Endothelial cell of umbilical vein (primary cell): Measurements from ENCODE around the gene SLC23A2. TPM values are rescaled to one million over a fixed set of nuclear protein-coding genes. Genes with fewer than 3 reads are reported as not detected.

ENCODE experiments used
- BruUV-seq: library from RNA; stranded (reverse); fragments of 400-500 nt; replicated peaks from 2 replicates; lab custom pipeline; 2021; lab: Mats Ljungman, UMichigan
- CTCF ChIA-PET: fragments of 300-600, 350-600 bp; sonication (Branson Sonifier 250); formaldehyde crosslinking; loops from one replicate; lab custom pipeline; 2021; ENCODE audit warnings: antibody characterized with exemption, inconsistent platforms; lab: Charles Lee
- POLR2A ChIA-PET: fragments of 300-600, 350-600 bp; sonication (Branson Sonifier 250); formaldehyde crosslinking; loops from one replicate; lab custom pipeline; 2021; ENCODE audit warnings: antibody characterized with exemption, inconsistent platforms; lab: Charles Lee
- DNase-seq: peaks from one replicate; pipeline ENCODE4 v3.0.0-alpha.2; 2011; ENCODE audit warnings: low read depth, low spot score
- FAIRE-seq: peaks from 2 replicates; lab custom pipeline; 2011; peaks lifted over from hg19 to GRCh38; lab: Jason Lieb, UNC
- H2AFZ ChIP-seq: 2 replicates; pipeline ENCODE4 v1.6.0; 2012; ENCODE audit warnings: low read depth, low read length, control low read depth, inconsistent platforms
- H3K27ac ChIP-seq: 2 replicates; pipeline ENCODE4 v1.5.1; 2011; ENCODE audit warnings: low read depth, mild to moderate bottlenecking, control low read depth, low read length, moderate library complexity; ENCODE audit not compliant: insufficient read depth
- H3K27me3 ChIP-seq, 2 experiments: 2 replicates each; pipeline versions ENCODE4 v1.6.0 to v1.6.1; 2011; ENCODE audit warnings: low read length in 2 of 2, mixed read lengths in 1 of 2; ENCODE audit not compliant: control insufficient read depth in 2 of 2, insufficient read depth in 2 of 2
- H3K36me3 ChIP-seq, 2 experiments: 2 replicates in 1 of 2; 3 replicates in 1 of 2; pipeline ENCODE4 v1.5.1; 2011; ENCODE audit warnings: low read length in 2 of 2, mild to moderate bottlenecking in 1 of 2, moderate library complexity in 1 of 2; ENCODE audit not compliant: control insufficient read depth in 2 of 2, insufficient read depth in 2 of 2; ENCODE audit errors: extremely low read depth in 1 of 2
- H3K4me1 ChIP-seq: 3 replicates; pipeline ENCODE4 v1.5.1; 2011; ENCODE audit warnings: mild to moderate bottlenecking, low read length; ENCODE audit not compliant: control insufficient read depth, insufficient read depth; ENCODE audit errors: extremely low read depth
- H3K4me2 ChIP-seq: 2 replicates; pipeline ENCODE4 v1.6.1; 2011; ENCODE audit warnings: low read length, control low read depth, mixed read lengths; ENCODE audit not compliant: insufficient read depth
- H3K4me3 ChIP-seq, 3 experiments: fragments of 200-600 bp in 1 of 3; sonication (generic), shearing (Covaris generic) in 1 of 3; replicated peaks in 1 of 3; 2 replicates each; pipeline ENCODE4 v1.5.1; 2011 to 2016; ENCODE audit warnings: control low read depth in 3 of 3, low read length in 3 of 3, mild to moderate bottlenecking in 2 of 3, inconsistent platforms in 1 of 3, low read depth in 1 of 3, moderate library complexity in 1 of 3; ENCODE audit not compliant: insufficient read depth in 1 of 3
- H3K79me2 ChIP-seq: 2 replicates; pipeline ENCODE4 v1.6.0; 2012; ENCODE audit warnings: low read length, inconsistent platforms; ENCODE audit not compliant: control insufficient read depth, insufficient read depth
- H3K9ac ChIP-seq: replicated peaks from 2 replicates; pipeline ENCODE3; 2011; ENCODE audit warnings: low read length, control low read depth; ENCODE audit not compliant: insufficient read depth; ENCODE audit errors: extremely low read depth
- H3K9me1 ChIP-seq: replicated peaks from 3 replicates; pipeline ENCODE4 v1.6.0; 2011; ENCODE audit warnings: mild to moderate bottlenecking, low read length; ENCODE audit not compliant: control insufficient read depth, insufficient read depth; ENCODE audit errors: extremely low read depth
- H3K9me3 ChIP-seq: replicated peaks from 2 replicates; pipeline ENCODE4 v1.5.1; 2012; ENCODE audit warnings: low read length, inconsistent platforms; ENCODE audit not compliant: control insufficient read depth, insufficient read depth
- H4K20me1 ChIP-seq: replicated peaks from 2 replicates; pipeline ENCODE3; 2011; ENCODE audit warnings: mild to moderate bottlenecking, low read length; ENCODE audit not compliant: control insufficient read depth, insufficient read depth; ENCODE audit errors: extremely low read depth
- EZH2 ChIP-seq: IDR thresholded peaks from 2 replicates; pipeline ENCODE4 v1.6.1; 2012; ENCODE audit warnings: borderline replicate concordance, low read depth, mild to moderate bottlenecking, moderate library complexity, low read length, inconsistent platforms; ENCODE audit not compliant: severe bottlenecking
- FOS ChIP-seq: IDR thresholded peaks from 2 replicates; pipeline ENCODE4 v1.6.1; 2011; ENCODE audit warnings: mild to moderate bottlenecking, low read length, moderate library complexity, borderline replicate concordance; ENCODE audit not compliant: insufficient read depth
- GATA2 ChIP-seq: IDR thresholded peaks from 2 replicates; pipeline ENCODE4 v1.7.0; 2011; ENCODE audit warnings: low read depth, mild to moderate bottlenecking, moderate library complexity, mixed read lengths, low read length; ENCODE audit not compliant: insufficient read length, insufficient read depth
- JUN ChIP-seq: IDR thresholded peaks from 2 replicates; pipeline ENCODE4 v1.6.1; 2011; ENCODE audit warnings: borderline replicate concordance, low read depth; ENCODE audit not compliant: insufficient read length, insufficient read depth
- MYC ChIP-seq: IDR thresholded peaks from one replicate; pipeline ENCODE4 v1.6.1; 2011; ENCODE audit warnings: mild to moderate bottlenecking, low read depth, low read length
- POLR2A ChIP-seq: IDR thresholded peaks from 2 replicates; pipeline ENCODE4 v1.6.1; 2012; ENCODE audit warnings: low read depth, mild to moderate bottlenecking, control low read depth, low read length
- POLR2AphosphoS5 ChIP-seq: IDR thresholded peaks from 2 replicates; pipeline ENCODE4 v1.6.1; 2012; ENCODE audit warnings: low read depth, mild to moderate bottlenecking, control low read depth, low read length, moderate library complexity; ENCODE audit not compliant: insufficient read depth
- dilution Hi-C: fragments of 300-500 bp; cut with MboI; formaldehyde crosslinking; loops from one replicate; pipeline ENCODE4 v1.15.0; 2019; ENCODE audit warnings: low sequenced_read_pairs; ENCODE audit not compliant: extremely low pct_ligation_motif_present
- intact Hi-C: fragments of 100-400 bp; cut with micrococcal nuclease; formaldehyde crosslinking; loops from one replicate; pipeline ENCODE4 v1.10.0; 2022
- polyA plus RNA-seq, 4 experiments: library from polyadenylated mRNA; depleted of rRNA in 3 of 4; stranded (reverse) in 3 of 4; unstranded in 1 of 4; fragments of >200 nt; gene quantifications; 2 replicates each; pipeline versions ENCODE4 v1.2.1 to v1.2.3, GENCODE V29; 2011 to 2012; ENCODE audit warnings: missing spikeins in 1 of 4
- total RNA-seq: library from RNA; stranded (reverse); gene quantifications from 2 replicates; pipeline ENCODE4 v1.2.3, GENCODE V29; 2021
- TF ChIP-seq, protein P1 (sequence below): IDR thresholded peaks from 2 replicates; pipeline ENCODE4 v1.6.1; 2011; ENCODE audit not compliant: insufficient read depth, insufficient read length
- TF ChIP-seq, protein P2 (sequence below), 2 donors: IDR thresholded peaks; 1 replicate in 1 of 2; 2 replicates in 1 of 2; pipeline ENCODE4 v1.5.1; 2011; ENCODE audit warnings: low read length in 2 of 2, mild to moderate bottlenecking in 2 of 2, moderate library complexity in 2 of 2, control low read depth in 1 of 2, inconsistent platforms in 1 of 2, low read depth in 1 of 2; ENCODE audit not compliant: insufficient read depth in 1 of 2; ENCODE audit errors: extremely low read depth in 1 of 2

The SLC23A2 gene
- total and polyA plus RNA-seq, 2 donors (not counting 3 experiments of a cell fraction or from before 2014, with no cell fraction given), result 24.4 to 24.5 TPM

DNA sequence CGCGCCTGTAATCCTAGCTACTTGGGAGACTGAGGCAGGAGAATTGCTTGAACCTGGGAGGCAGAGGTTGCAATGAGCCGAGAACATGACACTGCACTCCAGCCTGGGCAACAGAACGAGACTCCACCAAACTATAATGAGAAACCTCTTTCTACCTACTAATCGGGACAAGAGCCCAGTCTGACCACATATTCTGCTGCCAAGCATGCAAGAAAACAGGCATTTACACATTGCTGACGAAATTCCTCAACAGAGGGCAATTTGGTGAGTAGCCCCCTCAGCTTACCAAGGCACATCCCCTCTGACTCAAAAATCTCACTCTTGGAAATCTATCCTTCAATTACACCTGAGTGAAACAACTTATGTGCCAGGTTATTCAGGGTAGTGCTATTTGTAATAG is 81.2 kb downstream of the SLC23A2 start:
- FAIRE-seq (no peak), DNase-seq (no peak)
- Histone ChIP-seq H3K36me3 (no peaks in the 10 kb centered on the region), H3K27ac (no peak overlapping the region), H3K9me3 (no peaks in the 10 kb centered on the region), H3K4me3 (no peak overlapping the region), H3K4me2 (no peak overlapping the region), H3K27me3 (no peaks in the 10 kb centered on the region), H2AFZ (no peak overlapping the region), H3K4me1 (peaks cover 3% of the 10 kb centered on the region), H3K9ac (no peak overlapping the region), H4K20me1 (no peaks in the 10 kb centered on the region), H3K79me2 (no peaks in the 10 kb centered on the region), H3K9me1 (no peaks in the 10 kb centered on the region)
- POLR2A ChIA-PET, result no interaction called here
- TF ChIP-seq MYC, result no peak
- BruUV-seq, result no TSS peak
- intact Hi-C loops, result no loop called here
- CTCF ChIA-PET, result interaction anchor here (4.6 kb wide), 1 partner anchor 36 kb away, joined by 38 read pairs; no protein-coding TSS in a partner anchor
- dilution Hi-C loops, result no loop called here

DNA sequence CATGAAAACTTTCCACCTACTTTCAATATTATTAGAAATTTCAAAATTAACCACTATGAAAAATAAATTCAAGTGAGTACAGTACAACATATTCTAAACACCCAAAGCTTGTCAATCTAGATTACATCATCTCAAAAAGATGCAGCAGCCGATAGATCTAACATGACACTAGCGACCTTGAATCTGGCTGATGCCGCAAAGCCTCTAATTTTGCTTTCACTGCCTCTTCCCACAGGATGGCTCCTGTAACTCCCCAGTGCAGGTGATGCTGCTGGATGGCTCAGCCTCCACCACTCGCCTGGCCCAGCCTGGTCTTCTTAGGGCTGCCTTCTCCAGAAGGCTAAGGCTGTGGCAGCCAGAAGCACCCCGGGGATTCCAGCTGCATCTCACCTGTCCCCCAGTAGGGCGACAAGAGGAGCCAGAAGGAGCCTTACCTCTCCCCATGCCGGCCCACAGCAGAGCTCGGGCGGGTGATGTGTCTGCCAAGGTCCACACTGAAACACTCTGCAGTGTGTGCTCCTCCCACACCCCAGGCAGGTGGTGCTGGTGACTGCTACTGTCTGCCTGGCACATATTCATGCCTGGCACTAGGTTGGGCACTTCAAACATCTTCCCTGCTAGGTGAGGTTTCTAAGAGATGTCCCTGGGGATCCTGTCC is 82.1 kb downstream of the SLC23A2 start:
- Histone ChIP-seq H3K27me3 (no peaks in the 10 kb centered on the region), H3K9me3 (no peaks in the 10 kb centered on the region), H3K9me1 (no peaks in the 10 kb centered on the region), H3K79me2 (no peaks in the 10 kb centered on the region), H3K27ac (no peak overlapping the region), H3K36me3 (no peaks in the 10 kb centered on the region), H3K4me2 (no peak overlapping the region), H2AFZ (no peak overlapping the region), H3K4me1 (peaks cover 3% of the 10 kb centered on the region), H3K9ac (no peak overlapping the region), H4K20me1 (no peaks in the 10 kb centered on the region), H3K4me3 (no peak overlapping the region)
- FAIRE-seq (no peak), DNase-seq (no peak)
- TF ChIP-seq EZH2 (no peak), JUN (no peak), POLR2A (no peak), GATA2 (no peak), FOS (no peak), POLR2AphosphoS5 (no peak), MYC (no peak)
- TF ChIP-seq, protein P1, sequence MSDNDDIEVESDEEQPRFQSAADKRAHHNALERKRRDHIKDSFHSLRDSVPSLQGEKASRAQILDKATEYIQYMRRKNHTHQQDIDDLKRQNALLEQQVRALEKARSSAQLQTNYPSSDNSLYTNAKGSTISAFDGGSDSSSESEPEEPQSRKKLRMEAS, result no peak
- TF ChIP-seq, protein P2, sequence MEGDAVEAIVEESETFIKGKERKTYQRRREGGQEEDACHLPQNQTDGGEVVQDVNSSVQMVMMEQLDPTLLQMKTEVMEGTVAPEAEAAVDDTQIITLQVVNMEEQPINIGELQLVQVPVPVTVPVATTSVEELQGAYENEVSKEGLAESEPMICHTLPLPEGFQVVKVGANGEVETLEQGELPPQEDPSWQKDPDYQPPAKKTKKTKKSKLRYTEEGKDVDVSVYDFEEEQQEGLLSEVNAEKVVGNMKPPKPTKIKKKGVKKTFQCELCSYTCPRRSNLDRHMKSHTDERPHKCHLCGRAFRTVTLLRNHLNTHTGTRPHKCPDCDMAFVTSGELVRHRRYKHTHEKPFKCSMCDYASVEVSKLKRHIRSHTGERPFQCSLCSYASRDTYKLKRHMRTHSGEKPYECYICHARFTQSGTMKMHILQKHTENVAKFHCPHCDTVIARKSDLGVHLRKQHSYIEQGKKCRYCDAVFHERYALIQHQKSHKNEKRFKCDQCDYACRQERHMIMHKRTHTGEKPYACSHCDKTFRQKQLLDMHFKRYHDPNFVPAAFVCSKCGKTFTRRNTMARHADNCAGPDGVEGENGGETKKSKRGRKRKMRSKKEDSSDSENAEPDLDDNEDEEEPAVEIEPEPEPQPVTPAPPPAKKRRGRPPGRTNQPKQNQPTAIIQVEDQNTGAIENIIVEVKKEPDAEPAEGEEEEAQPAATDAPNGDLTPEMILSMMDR (IDR thresholded peaks at IDR 0.05; ENCODE audit: extremely low read depth in 1 of 2, insufficient read depth in 1 of 2, low read depth in 1 of 2, low read length in 2 of 2), result no peak
- dilution Hi-C loops, result no loop called here
- intact Hi-C loops, result no loop called here
- no TSS peak for BruUV-seq
- ChIA-PET CTCF (interaction anchor here (2.7 to 4.6 kb wide), 2 partner anchors 33 to 37 kb away, joined by 9 to 38 read pairs; no protein-coding TSS in a partner anchor), POLR2A (no interaction called here)
